ENCODE results near the gene RYR2.

Gene RYR2

GRCh38 chr1:237405912-237406311, 363.9 kb downstream of the RYR2 start:
- Histone ChIP-seq H3K27me3 (no peaks in the 10 kb centered on the region), H3K4me1 (no peaks in the 10 kb centered on the region), H3K9me3 (no peaks in the 10 kb centered on the region), H3K4me3 (ENCODE audit: low read depth, low read length) (no peak overlapping the region), H3K36me3 (no peaks in the 10 kb centered on the region)
- TF ChIP-seq, protein P1, sequence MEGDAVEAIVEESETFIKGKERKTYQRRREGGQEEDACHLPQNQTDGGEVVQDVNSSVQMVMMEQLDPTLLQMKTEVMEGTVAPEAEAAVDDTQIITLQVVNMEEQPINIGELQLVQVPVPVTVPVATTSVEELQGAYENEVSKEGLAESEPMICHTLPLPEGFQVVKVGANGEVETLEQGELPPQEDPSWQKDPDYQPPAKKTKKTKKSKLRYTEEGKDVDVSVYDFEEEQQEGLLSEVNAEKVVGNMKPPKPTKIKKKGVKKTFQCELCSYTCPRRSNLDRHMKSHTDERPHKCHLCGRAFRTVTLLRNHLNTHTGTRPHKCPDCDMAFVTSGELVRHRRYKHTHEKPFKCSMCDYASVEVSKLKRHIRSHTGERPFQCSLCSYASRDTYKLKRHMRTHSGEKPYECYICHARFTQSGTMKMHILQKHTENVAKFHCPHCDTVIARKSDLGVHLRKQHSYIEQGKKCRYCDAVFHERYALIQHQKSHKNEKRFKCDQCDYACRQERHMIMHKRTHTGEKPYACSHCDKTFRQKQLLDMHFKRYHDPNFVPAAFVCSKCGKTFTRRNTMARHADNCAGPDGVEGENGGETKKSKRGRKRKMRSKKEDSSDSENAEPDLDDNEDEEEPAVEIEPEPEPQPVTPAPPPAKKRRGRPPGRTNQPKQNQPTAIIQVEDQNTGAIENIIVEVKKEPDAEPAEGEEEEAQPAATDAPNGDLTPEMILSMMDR (IDR thresholded peaks at IDR 0.05; ENCODE audit: low read depth, low read length): no peak
- DNase-seq: no peak

DNA sequence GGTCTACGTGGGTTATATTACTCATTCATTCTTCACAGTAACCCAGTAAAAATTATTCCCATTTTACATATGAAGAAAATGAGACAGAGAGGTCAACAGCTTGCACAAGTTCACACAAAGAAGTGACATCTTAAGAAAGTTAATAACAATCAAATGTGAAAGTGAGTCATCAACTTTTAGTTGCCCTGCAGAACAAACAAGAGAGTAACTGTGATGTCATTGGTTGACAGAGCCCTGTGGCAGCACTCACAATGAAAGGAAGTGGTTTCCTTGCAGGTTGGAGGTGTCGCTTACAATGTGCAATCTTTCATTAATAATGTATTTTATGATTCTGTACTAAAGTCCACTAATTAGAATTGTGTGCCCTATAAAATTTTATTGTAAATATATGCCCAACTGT, 369.6 kb downstream of the RYR2 start:
- no peaks in the 10 kb centered on the region for H3K36me3 ChIP-seq
- H3K4me3 ChIP-seq (ENCODE audit: low read depth, low read length): no peak overlapping the region
- TF ChIP-seq, protein P1 (IDR thresholded peaks at IDR 0.05; ENCODE audit: low read depth, low read length): no peak
- H3K27me3 ChIP-seq: no peaks in the 10 kb centered on the region
- H3K9me3 ChIP-seq: no peaks in the 10 kb centered on the region
- DNase-seq: no peak
- no peaks in the 10 kb centered on the region for H3K4me1 ChIP-seq

DNA sequence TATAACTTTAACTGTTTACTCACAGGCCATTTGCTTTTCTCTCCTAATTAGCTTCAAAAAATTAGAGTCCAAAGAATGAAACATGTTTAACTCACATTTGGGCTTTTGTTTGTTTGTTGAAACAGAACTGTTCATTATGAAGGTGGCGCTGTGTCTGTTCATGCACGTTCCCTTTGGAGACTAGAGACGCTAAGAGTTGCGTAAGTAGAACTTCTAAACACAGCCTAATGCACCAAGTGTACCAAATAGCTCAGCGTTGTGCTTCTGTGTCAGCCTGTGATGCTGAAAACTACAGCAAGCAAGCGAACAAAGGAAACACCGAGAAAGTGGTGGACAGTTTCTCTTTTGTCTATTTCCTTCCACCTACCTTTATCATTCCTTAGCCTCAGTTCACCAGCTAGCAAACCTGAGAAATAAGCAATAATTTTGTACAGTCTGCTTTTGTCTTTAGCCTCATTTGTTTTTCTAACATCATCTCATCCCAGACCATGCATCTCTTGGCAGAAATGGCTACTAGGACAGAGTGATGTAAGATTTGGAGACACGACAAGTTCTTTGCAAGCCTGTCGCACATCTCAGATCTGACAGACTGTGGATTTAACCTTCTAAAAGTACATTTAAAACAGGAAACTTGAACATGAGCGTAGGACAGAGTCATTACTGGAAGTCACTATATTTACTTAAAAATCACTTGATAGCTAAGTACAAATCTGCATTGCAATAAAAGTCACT, 375.1 kb downstream of the RYR2 start:
- H3K4me3 ChIP-seq (ENCODE audit: low read depth, low read length): no peak overlapping the region
- H3K9me3 ChIP-seq: no peaks in the 10 kb centered on the region
- H3K36me3 ChIP-seq: no peaks in the 10 kb centered on the region
- DNase-seq: no peak
- no peaks in the 10 kb centered on the region for H3K27me3 ChIP-seq
- H3K4me1 ChIP-seq: no peaks in the 10 kb centered on the region
- TF ChIP-seq, protein P1 (IDR thresholded peaks at IDR 0.05; ENCODE audit: low read depth, low read length): no peak

GRCh38 chr1:237428809-237429208, 386.8 kb downstream of the RYR2 start:
- no peaks in the 10 kb centered on the region; the same call in 1 of the 2 replicates for H3K27me3 ChIP-seq
- H3K4me1 ChIP-seq: no peaks in the 10 kb centered on the region
- H3K36me3 ChIP-seq: no peaks in the 10 kb centered on the region
- TF ChIP-seq, protein P1 (IDR thresholded peaks at IDR 0.05; ENCODE audit: low read depth, low read length): no peak
- no peak overlapping the region for H3K4me3 ChIP-seq (ENCODE audit: low read depth, low read length)
- no peaks in the 10 kb centered on the region for H3K9me3 ChIP-seq
- DNase-seq: no peak

GRCh38 chr1:237429252-237429651, 387.3 kb downstream of the RYR2 start:
- no peaks in the 10 kb centered on the region for H3K9me3 ChIP-seq
- no peaks in the 10 kb centered on the region for H3K36me3 ChIP-seq
- TF ChIP-seq, protein P1 (IDR thresholded peaks at IDR 0.05; ENCODE audit: low read depth, low read length): no peak

DNA sequence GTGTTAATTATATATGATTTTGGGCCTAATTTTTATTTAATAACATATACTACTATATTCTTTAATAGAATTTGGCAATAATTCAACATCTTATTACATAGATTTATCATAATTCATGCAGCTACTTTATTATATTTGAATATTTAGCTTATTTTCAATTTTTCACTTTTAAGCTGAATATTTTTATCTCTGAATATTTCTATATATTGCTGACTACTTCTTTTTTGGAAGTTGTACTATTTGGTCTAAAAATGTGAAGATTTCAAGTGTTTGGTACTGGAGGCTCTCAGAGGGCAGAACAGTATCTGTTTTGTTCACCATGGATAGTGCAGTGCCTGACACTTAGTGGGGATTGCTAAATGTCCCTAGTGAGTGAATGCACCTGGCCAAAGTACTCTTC, 389.5 kb downstream of the RYR2 start:
- TF ChIP-seq, protein P1 (IDR thresholded peaks at IDR 0.05; ENCODE audit: low read depth, low read length): no peak
- no peak for DNase-seq
- Histone ChIP-seq H3K4me3 (ENCODE audit: low read depth, low read length) (no peak overlapping the region), H3K27me3 (no peaks in the 10 kb centered on the region; the same call in 1 of the 2 replicates), H3K4me1 (no peaks in the 10 kb centered on the region), H3K36me3 (no peaks in the 10 kb centered on the region), H3K9me3 (no peaks in the 10 kb centered on the region)

More at GRCh38 chr1:237429252-237429651, 387.3 kb downstream of the RYR2 start:
- Histone ChIP-seq H3K4me1 (no peaks in the 10 kb centered on the region), H3K4me3 (ENCODE audit: low read depth, low read length) (no peak overlapping the region), H3K27me3 (no peaks in the 10 kb centered on the region; the same call in 1 of the 2 replicates)
- DNase-seq: no peak

Measured in BE2C (cell line).